Lower leg skin (tissue), 3 donors: Measurements from ENCODE around the gene SLC25A40.

Experiments used
- CTCF ChIP-seq, 3 donors: fragments of 450-650 bp; IDR thresholded peaks; one replicate each; pipeline ENCODE4 v1.5.1; 2016; ENCODE audit warnings: antibody characterized with exemption in 3 of 3, mild to moderate bottlenecking in 3 of 3, moderate library complexity in 2 of 3
- POLR2A ChIP-seq, 2 donors: fragments of 450-650 bp; IDR thresholded peaks; one replicate each; pipeline ENCODE4 v1.6.1; 2016 to 2017; ENCODE audit warnings: antibody characterized with exemption in 2 of 2, mild to moderate bottlenecking in 1 of 2, moderate library complexity in 1 of 2

GRCh38 chr7:87919875-87920274 lies 43.7 kb upstream of the SLC25A40 start:
- no peak for TF ChIP-seq CTCF (IDR thresholded peaks at IDR 0.05)
- TF ChIP-seq POLR2A (IDR thresholded peaks at IDR 0.05) = no peak
